ENCODE results near the gene FADS1.
A peak's percentile ranks its signal among the peaks of the same experiment; 100 is the strongest.

The FADS1 gene

GRCh38 chr11:61816736-61817455 lies at the start of gene FADS1:
TSS of gene FADS1 (minus strand) at chr11:61817003. CDS start at chr11:61816929, 74 bp downstream.
- peak; percentile 92 for DNase-seq (ENCODE audit: low spot score)

DNA sequence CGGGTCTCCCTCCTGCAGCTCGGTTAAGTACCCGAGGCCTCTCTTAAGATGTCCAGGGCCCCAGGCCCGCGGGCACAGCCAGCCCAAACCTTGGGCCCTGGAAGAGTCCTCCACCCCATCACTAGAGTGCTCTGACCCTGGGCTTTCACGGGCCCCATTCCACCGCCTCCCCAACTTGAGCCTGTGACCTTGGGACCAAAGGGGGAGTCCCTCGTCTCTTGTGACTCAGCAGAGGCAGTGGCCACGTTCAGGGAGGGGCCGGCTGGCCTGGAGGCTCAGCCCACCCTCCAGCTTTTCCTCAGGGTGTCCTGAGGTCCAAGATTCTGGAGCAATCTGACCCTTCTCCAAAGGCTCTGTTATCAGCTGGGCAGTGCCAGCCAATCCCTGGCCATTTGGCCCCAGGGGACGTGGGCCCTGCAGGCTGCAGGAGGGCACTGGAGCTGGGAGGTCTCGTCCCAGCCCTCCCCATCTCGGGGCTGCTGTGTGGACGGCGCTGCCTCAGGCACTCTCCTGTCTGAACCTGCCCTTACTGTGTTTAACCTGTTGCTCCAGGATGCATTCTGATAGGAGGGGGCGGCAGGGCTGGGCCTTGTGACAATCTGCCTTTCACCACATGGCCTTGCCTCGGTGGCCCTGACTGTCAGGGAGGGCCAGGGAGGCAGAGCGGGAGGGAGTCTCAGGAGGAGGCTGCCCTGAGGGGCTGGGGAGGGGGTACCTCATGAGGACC lies 49.6 kb upstream of the FADS1 start:
- no peak for DNase-seq (ENCODE audit: low spot score)

GRCh38 chr11:61864814-61865775 lies 48.3 kb upstream of the FADS1 start:
- DNase-seq (ENCODE audit: low spot score) = no peak

- DNase-seq (ENCODE audit: low spot score) = no peak
These were observed 46.8 kb upstream of the FADS1 start for GRCh38 chr11:61863548-61864081.

- DNase-seq (ENCODE audit: low spot score) = no peak
These were observed 46.1 kb upstream of the FADS1 start for GRCh38 chr11:61862714-61863547.

GRCh38 chr11:61861634-61862033 lies 44.8 kb upstream of the FADS1 start:
- DNase-seq (ENCODE audit: low spot score) = no peak

GRCh38 chr11:61860054-61860903 lies 43.5 kb upstream of the FADS1 start:
- DNase-seq (ENCODE audit: low spot score) = no peak

DNA sequence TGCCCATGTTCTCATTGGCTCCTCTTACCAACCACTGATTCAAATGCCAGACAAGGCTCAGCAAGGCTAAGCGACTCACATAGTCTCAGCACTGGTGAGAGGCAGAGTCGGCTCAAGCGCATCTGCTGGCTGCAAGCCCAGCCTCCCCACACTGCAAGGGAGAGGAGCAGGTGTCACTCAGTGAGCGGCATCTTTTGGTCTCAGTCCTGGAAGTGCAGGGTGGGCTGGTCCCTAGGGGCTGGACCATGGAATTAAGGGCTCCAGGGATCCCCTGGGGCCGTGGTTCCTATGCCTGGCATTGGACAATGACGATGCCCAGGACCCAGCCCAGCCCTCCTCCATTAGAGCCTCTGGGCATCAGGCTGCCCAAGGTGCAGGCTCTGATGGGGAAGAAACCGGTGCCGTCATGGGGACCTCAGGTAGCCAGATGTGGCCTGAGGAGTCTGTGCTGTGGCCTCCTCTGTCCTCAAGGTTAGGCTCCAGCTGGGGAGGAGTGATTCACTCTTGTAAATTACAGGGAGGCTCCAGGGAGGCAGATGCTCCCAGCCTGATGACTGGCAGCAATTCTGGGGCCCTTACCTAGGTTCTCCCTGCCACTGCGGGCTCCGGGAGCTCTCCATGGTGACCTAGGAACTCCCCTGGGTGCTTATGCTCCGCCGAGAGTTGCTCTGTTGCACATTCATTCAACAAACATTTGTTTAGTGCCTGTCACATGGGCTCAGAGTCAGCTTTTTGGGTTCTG lies 39.3 kb upstream of the FADS1 start:
- DNase-seq (ENCODE audit: low spot score) = no peak

DNA sequence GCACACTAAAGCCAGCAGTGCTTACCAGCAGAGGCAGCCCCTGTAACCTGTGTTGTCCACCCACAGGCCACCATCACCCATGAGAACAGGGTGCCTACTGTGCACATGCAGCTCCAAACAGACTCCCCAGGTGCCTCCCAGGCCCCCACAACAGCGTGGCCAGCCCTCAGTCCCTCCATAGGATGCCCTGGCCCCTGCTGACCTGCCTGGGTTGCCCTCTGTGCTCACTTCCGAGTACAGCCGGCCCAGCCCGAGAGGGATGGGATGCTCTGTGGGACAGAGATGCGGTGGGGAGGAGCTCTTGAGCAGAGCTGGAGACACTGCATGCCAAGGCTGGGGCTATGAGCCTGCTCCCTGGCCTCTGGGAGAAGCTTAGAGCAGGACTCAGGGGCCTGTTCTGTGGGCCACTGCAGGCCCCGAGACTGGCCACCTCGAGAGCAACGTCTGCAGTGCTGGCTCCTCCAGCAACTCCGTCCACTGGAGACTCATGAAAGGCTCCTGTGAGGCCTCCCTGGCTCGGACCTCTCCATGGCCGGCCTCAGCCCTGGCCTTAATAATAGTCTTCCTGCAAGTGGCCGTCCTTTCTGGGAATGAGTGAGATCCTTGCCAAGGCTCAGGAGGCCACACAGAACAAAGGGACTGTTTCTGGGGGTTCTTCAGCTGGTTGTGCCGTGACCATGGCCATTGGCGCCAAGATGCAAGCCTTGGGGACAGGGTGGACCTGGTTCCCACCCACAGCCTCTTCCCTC lies 38.3 kb upstream of the FADS1 start:
- no peak for DNase-seq (ENCODE audit: low spot score)

DNA sequence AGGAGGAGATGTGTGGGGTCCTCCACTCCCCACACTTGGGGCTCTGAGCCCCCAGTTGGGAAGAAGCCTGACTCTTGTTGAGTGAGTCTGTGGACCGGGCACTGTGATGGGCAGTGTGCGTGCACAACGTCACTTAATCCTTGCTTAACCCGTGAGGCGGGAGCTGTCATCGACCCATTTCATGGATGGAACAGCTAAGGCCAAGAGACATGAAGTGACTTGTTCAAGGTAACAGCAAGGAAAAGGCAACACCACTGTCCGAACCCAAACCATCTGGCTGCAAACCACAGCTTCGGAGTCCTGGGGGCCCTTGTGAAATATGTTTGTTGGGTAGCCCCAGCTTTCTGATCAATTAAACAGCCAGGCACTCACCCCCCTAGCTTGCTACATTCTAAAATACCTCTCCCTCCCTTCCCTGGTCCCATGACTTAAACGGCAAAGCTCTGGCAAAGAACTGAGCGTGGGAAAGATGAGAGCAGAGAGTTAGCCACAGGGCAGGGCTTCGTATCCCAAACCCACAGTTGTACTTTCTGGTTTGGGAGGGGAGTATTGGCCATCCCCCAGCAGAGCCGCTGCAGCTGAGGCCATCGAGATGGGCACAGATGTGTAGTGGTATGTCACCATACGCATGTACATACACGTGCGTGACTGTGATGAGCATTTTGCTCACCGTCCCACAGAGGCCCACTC lies 37.5 kb upstream of the FADS1 start:
- DNase-seq (ENCODE audit: low spot score) = no peak

DNA sequence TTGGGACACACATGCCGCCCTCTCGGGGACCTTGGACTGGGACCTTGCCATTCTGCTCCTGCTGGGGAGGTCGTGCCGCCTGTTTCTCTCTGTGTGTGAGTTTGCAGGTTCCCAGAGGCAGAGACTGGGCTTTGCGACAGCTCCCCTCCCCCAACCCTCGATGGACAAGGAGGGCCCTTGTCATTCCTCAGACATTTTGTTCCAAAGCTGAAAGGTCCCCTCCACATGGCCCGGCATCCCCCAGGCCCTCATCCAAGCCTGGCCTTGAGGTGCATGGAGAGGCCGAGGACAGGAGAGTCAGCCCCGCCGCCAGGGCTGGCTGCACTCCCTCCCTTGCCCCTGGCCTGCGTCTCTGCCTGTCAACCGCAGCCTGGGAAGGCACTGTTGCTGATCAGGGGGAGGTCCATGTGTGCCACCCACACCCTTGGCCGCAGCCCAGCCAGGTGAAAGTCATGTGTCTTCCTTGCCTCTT lies 36.9 kb upstream of the FADS1 start:
- no peak for DNase-seq (ENCODE audit: low spot score)

DNA sequence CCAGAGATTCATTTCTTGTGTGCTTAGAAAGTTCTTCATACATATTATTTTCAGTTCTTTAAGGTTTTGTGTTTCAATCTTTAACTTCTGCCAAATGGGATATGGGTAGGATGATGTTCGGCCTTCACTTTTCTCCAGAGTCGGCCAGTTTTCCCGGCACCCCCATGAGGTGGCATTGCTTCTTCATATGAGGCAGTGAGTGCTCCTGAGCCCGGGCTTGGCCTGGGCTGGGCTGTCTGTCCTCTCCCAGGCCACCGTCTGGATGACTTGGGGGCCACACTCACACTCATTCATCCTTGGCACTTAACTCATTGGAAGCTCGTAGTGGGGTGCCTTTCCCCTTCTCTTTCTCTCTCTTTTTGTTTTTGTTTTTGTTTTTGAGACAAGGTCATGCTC lies 35.1 kb upstream of the FADS1 start:
- no peak for DNase-seq (ENCODE audit: low spot score)

DNA sequence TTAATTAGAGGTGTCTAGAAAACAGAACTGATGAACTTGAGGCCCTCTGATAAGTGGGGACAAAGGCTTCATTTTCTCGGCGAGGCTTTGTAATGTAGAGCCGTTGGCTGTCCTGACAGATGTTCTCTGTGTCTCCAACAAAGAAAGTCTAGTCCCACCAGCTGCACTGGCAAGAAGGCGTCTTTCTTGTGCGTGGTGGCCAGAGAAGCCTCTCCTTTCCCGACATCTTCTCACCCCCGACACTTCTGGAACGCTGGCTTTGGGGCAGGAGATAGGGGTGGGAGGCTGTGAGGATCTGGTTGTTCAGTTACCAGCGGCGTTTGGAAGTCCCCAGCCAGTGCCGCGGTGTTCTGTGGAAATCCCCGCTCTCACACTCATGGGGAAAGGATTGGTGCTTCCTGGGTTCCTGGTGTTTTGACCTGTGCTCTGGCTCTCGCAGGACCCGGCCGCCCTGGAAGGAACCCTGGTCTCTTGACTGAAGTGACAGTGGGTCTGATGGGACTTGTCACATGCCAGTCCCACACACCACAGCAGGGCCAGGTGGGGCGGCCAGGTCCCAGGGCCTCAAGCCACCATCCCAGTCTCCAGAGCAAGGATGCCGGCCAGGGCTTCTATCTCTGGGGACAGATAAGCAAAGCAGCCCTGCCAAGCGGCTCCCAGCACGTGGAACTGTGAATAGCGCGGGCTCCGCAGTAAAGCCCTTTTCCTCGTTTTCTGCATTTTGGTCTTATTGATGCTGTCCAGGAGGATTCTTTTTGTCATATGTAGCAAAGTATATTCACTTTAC lies 34.5 kb upstream of the FADS1 start:
- no peak for DNase-seq (ENCODE audit: low spot score)

GRCh38 chr11:61850687-61851086 lies 33.9 kb upstream of the FADS1 start:
- no peak for DNase-seq (ENCODE audit: low spot score)

- DNase-seq (ENCODE audit: low spot score) = no peak
These were observed 31.8 kb upstream of the FADS1 start for GRCh38 chr11:61848631-61849030.

DNA sequence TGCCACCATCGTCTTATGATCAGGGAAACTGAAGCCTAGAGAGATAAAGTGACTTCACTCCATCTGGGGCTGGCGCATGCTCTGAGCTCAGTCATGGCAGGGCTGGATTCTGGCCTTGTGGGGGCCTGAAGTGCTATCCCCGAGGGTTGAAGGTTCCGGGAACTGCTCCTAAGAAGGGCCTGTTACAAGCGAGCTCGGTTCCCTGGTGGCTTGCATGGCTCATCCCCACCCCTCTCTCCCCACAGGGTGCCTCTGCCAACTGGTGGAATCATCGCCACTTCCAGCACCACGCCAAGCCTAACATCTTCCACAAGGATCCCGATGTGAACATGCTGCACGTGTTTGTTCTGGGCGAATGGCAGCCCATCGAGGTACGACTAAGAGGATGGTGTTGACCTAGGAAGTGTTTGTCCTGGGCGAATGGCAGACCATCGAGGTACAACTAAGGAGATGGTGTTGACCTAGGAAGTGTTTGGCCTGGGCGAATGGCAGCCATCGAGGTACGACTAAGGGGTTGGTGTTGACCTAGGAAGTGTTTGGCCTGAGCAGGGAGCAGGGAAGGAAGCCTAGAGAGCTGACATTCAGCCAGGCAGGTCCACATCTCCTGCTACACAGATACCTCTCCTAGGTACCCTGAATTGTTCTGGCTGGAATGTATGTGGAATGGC lies 31.2 kb upstream of the FADS1 start:
- DNase-seq (ENCODE audit: low spot score) = no peak
